Activated CD8-positive, alpha-beta memory T cell treated with anti-CD3 and anti-CD28 coated beads for 48 hours (primary cell): ENCODE data around the gene LHX5.

Experiments
- DNase-seq, 3 experiments: peaks; one replicate each; pipeline ENCODE4 v3.0.0-alpha.2; 2020; ENCODE audit warnings: low read depth in 2 of 3, low spot score in 2 of 3

LHX5 gene

DNA sequence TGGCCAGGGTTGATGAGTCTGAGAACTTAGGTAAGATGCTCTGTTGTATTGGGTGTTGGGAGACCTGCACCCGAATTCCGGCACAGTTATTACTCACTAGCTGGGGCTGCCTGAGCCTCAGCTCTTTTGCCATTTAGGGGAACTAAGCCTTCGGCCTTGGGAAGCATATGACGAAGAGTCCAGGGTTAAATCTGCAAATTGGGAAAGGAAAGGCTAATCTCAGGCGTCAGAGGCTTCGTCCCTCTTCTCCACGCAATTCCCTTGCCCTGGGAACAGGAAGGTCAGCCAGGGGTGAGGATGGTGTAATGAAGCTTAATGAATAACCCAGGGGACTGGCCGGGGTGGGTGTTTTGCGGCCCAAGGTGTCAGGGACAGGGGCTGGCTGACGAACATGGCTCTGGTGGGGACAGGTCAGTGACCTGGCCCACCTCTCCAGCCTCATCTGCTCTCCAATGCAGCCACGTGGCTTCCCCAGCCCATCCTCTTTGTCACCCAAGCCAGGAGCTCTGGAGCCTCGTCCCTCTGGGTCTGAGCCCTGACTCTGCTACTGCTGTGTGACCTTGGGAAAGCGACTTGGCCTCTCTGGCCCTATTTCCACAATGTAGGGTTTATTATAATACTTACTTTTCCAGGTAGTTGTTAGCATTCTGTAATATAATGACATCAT lies 53.3 kb downstream of the LHX5 start:
- no peak for DNase-seq

DNA sequence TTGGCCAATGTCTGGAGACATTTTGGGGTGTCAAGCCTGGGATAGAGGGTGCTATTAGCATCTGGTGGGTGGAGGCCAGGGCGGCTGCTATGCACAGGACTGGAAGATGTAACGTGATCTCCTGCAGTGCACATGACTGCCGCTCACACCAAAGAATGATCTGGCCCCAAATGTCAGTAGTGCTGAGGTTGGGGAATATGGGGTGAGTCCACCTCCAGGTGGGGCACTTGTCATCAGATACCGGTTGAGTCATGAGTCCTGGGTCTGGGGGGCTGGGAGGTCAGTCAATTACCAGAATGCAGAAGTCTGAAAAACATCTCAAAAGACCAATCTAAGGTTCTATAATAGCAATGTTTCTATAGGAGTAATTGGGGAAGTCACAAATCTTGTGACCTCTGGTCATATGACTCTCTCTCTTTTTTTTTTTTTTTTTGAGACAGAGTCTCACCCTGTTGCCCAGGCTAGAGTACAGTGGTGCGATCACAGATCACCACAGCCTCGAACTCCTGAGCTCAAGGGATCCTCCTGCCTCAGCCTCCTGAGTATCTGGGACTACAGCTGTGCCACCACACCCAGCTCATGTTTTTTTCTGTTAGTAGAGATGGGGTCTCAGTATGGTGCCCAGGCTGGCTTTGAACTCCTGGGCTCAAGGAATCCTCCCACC lies 55.4 kb downstream of the LHX5 start:
- no peak for DNase-seq

DNA sequence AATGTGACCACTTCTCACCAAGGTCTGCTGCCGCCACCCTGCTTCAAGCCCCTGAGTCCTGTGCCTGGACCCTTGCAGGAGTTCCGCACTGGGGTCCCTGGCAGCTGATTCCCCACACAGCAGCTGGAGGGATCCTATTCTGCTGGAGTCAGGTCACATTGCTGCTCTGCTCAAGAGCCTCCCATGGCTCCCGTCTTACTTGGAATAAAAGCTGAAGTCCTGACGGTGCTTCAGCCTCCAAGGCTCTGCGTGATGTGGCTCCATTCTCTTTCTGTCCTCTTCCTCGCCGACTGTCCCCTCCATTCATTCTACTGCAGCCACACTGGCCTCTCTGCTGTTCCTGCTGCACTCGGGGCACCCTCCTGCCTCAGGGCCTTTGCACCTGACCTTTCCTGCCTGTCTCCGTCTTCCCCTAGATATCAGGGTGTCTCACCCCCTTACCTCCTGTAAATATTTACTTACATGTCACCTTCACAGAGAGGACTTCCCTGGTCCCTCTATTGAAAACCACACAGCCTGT lies 57.1 kb downstream of the LHX5 start:
- DNase-seq: no peak

DNA sequence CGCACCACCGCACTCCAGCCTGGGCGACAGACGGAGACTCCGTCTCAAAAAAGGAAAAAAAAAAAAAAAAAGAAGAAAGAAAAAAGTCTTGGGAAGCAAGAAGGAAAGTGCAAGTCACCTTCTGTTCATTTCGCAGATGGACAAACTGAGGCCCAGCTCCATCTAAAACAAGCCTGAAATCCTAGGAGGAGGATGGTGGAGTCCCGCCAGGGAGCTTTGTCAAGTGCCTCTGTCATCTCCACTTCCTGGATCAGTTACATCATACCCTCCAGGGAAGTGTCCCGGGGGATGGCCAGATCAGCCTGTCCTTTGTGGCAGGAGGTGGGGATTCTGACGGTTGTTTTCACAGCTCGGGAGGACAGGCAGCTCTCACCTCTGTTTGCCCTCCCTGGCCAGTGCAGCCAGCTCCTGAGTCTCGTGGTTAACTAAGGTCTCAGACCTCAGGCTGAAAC lies 58.2 kb downstream of the LHX5 start:
- DNase-seq: no peak
